ENCODE results near the gene LRIG3. TPM values are rescaled to one million over a fixed set of nuclear protein-coding genes. Genes with fewer than 3 reads are reported as not detected.

The LRIG3 gene
- total RNA-seq, 4 donors from 2014 or later, result 43.0 to 115 (median 107) TPM

DNA sequence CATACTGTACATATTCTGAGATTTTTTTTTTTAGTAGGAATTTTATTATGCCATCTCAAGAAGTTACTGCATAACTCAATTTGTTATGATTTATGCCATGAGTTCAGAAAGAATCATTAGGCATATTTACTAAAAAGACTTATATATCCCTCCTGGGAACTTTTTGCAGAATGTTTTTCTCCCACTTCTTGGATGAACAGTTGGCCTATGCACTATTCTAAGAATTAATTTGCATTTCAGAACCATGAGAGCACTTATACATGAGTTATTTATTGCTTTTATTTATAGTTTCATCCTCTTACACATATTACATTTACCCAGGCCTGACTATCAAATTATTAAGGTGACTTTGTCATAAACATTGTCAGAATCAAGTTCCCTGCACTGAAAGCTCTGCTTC is 6.3 kb upstream of the LRIG3 start:
- in situ Hi-C loops (cut with MboI; ENCODE audit: low pct_ligation_motif_present in 1 of 4, low pct_unique_long_range_greater_than_20kb in 1 of 4, low sequenced_read_pairs in 3 of 4), result no loop called here

DNA sequence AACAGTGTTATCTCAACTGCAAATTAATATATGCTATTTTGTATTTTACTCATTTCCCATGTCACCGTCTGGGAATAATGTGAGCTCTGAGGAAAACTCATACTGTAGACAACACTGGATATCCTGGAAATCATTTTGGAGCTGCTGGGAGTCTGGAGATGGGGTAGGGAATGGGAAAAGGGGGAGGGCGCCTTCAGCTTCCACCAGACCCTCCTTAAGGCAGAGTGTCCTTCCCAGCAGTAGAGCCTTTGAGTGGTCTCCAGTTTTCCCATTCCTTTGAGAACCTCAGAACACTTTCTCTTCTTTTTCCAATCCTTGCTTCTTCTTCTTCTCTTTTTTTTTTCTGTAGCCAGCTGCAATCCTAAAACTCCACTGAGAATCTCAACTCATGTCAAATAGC is 5.4 kb upstream of the LRIG3 start:
- no peaks in the 10 kb centered on the region for H3K36me3 ChIP-seq

More for the DNA sequence above, 6.3 kb upstream of the LRIG3 start:
- H3K9me3 ChIP-seq, result no peaks in the 10 kb centered on the region
- intact Hi-C loops (cut with DNase I; ENCODE audit: low total_unique reads), result no loop called here
- TF ChIP-seq POLR2A (IDR thresholded peaks at IDR 0.05), result no peak
- TF ChIP-seq, protein P1, sequence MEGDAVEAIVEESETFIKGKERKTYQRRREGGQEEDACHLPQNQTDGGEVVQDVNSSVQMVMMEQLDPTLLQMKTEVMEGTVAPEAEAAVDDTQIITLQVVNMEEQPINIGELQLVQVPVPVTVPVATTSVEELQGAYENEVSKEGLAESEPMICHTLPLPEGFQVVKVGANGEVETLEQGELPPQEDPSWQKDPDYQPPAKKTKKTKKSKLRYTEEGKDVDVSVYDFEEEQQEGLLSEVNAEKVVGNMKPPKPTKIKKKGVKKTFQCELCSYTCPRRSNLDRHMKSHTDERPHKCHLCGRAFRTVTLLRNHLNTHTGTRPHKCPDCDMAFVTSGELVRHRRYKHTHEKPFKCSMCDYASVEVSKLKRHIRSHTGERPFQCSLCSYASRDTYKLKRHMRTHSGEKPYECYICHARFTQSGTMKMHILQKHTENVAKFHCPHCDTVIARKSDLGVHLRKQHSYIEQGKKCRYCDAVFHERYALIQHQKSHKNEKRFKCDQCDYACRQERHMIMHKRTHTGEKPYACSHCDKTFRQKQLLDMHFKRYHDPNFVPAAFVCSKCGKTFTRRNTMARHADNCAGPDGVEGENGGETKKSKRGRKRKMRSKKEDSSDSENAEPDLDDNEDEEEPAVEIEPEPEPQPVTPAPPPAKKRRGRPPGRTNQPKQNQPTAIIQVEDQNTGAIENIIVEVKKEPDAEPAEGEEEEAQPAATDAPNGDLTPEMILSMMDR (IDR thresholded peaks at IDR 0.05), result no peak
- no peaks in the 10 kb centered on the region for H3K27me3 ChIP-seq
- no peak overlapping the region for H3K4me3 ChIP-seq
- H3K4me1 ChIP-seq, result peaks cover 0 to 48% (median 18%) of the 10 kb centered on the region in 4 donors
- H3K36me3 ChIP-seq, result no peaks in the 10 kb centered on the region
- H3K27ac ChIP-seq, result peak overlapping the region in 3 of 4 donors; percentile 64 to 78 (median 78)
- DNase-seq, result no peak

DNA sequence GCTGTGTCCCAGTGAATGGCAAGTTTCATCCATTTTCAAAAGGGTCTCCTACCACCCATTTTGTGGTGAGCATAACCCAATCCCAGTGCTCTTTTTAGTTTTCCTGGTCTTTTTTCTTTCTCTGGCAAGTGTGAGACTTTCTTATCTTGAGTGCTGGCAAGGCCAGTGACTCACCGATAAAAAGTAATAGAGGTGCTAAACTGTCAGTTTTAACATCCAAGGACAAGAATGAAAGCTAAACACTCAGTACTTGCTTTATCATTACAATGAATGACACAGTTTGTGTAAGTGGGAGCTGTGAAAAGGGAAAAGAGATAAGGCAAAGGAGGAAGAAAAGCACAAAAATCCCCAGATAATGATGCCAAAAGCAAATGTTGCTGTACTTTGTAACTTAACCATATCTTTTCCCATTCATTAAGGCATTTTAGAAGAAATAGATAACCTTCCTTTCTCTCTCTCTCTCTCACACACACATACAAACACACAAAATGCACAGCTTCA is 4.9 kb upstream of the LRIG3 start:
- peaks cover 0 to 56% (median 25%) of the 10 kb centered on the region in 4 donors for H3K4me1 ChIP-seq
- no peak for DNase-seq
- peaks cover under 1% of the 10 kb centered on the region for H3K27me3 ChIP-seq
- peak overlapping the region; percentile 64 to 78 (median 76) for H3K27ac ChIP-seq
- H3K36me3 ChIP-seq, result no peaks in the 10 kb centered on the region
- intact Hi-C loops (cut with DNase I; ENCODE audit: low total_unique reads) (no loop called here), in situ Hi-C loops (cut with MboI; ENCODE audit: low pct_ligation_motif_present in 1 of 4, low pct_unique_long_range_greater_than_20kb in 1 of 4, low sequenced_read_pairs in 3 of 4) (no loop called here)
- no peak overlapping the region for H3K4me3 ChIP-seq
- WGBS, 2 donors (ENCODE audit: low coverage in 1 of 2), result 3 to 10% methylated on average over 1 of the region's 1 CpG
- TF ChIP-seq EP300 (IDR thresholded peaks at IDR 0.05; ENCODE audit: low read depth) (no peak), POLR2AphosphoS5 (IDR thresholded peaks at IDR 0.05) (peak in 2 of 3 donors; percentile 50 to 56)
- H3K9me3 ChIP-seq, result no peaks in the 10 kb centered on the region

More for the DNA sequence above, 5.4 kb upstream of the LRIG3 start:
- peak overlapping the region; percentile 64 to 78 (median 76) for H3K27ac ChIP-seq
- DNase-seq, result no peak
- 41 to 53% methylated on average over 2 of the region's 2 CpGs for WGBS, 2 donors (ENCODE audit: low coverage in 1 of 2)
- in situ Hi-C loops (cut with MboI; ENCODE audit: low pct_ligation_motif_present in 1 of 4, low pct_unique_long_range_greater_than_20kb in 1 of 4, low sequenced_read_pairs in 3 of 4) (no loop called here), intact Hi-C loops (cut with DNase I; ENCODE audit: low total_unique reads) (no loop called here)
- no peaks in the 10 kb centered on the region for H3K9me3 ChIP-seq
- no peaks in the 10 kb centered on the region for H3K27me3 ChIP-seq
- peaks cover 0 to 55% (median 23%) of the 10 kb centered on the region in 4 donors for H3K4me1 ChIP-seq
- H3K4me3 ChIP-seq, result no peak overlapping the region
- no peak for TF ChIP-seq POLR2AphosphoS5 (IDR thresholded peaks at IDR 0.05)
- TF ChIP-seq, protein P1 (IDR thresholded peaks at IDR 0.05), result no peak
- TF ChIP-seq EP300 (IDR thresholded peaks at IDR 0.05; ENCODE audit: low read depth), result no peak
- no peak for TF ChIP-seq POLR2A (IDR thresholded peaks at IDR 0.05)

DNA sequence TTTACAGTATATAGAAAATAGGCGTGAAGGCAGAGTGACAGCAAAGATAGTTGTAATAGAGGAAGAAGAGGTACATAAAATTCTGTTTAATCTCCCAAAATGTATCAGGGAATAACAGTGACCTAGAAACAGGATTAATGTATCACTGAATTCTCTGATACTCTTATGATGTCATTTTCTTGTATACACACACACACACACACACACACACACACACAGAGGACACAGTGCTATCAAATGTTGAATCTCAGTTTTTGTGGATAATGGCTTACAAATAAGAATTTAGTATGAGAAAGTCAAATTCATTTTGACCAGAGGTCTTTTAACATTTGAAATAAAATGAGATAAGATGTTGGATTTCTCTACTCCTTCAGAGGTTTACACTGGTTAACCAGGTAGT is 4.3 kb upstream of the LRIG3 start:
- DNase-seq, result no peak
- Histone ChIP-seq H3K27ac (peak overlapping the region; percentile 64 to 78 (median 76)), H3K4me1 (peaks cover 0 to 56% (median 25%) of the 10 kb centered on the region in 4 donors), H3K36me3 (no peaks in the 10 kb centered on the region), H3K27me3 (peaks cover 5% of the 10 kb centered on the region), H3K9me3 (no peaks in the 10 kb centered on the region), H3K4me3 (no peak overlapping the region)
- intact Hi-C loops (cut with DNase I; ENCODE audit: low total_unique reads) (no loop called here), in situ Hi-C loops (cut with MboI; ENCODE audit: low pct_ligation_motif_present in 1 of 4, low pct_unique_long_range_greater_than_20kb in 1 of 4, low sequenced_read_pairs in 3 of 4) (loop anchor here in 2 of 4 donors (25.0 kb wide), 2 partner anchors 163 to 387 kb away; no protein-coding TSS in a partner anchor)
- TF ChIP-seq POLR2A (IDR thresholded peaks at IDR 0.05) (no peak), POLR2AphosphoS5 (IDR thresholded peaks at IDR 0.05) (no peak), EP300 (IDR thresholded peaks at IDR 0.05; ENCODE audit: low read depth) (no peak)
- TF ChIP-seq, protein P1 (IDR thresholded peaks at IDR 0.05), result no peak
- WGBS, 2 donors (ENCODE audit: low coverage in 1 of 2), result 75 to 80% methylated on average over 1 of the region's 1 CpG

DNA sequence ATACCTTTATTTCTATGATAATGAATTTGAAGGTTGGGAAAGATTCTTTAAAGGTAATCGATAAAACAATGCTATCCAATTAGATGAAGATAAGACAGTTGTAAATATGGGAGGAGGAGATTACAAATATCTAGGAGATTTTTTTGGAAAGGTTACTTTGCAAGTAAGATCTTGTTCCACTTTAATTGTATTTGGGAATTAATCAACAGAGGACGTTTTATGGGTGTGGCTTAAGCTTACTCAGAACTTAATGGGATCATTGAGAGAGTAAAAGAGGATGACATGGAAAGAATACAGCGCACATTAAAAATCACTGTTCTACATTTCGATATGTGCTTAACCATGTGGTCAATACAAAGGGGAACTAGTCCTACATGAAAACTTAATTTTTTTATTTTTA is 3.5 kb upstream of the LRIG3 start:
- H3K36me3 ChIP-seq, result no peaks in the 10 kb centered on the region
- no peak overlapping the region for H3K4me3 ChIP-seq
- peaks cover 0 to 56% (median 24%) of the 10 kb centered on the region in 4 donors for H3K4me1 ChIP-seq
- TF ChIP-seq EP300 (IDR thresholded peaks at IDR 0.05; ENCODE audit: low read depth) (no peak), POLR2AphosphoS5 (IDR thresholded peaks at IDR 0.05) (no peak), POLR2A (IDR thresholded peaks at IDR 0.05) (no peak)
- TF ChIP-seq, protein P1 (IDR thresholded peaks at IDR 0.05), result no peak
- DNase-seq, result no peak
- in situ Hi-C loops (cut with MboI; ENCODE audit: low pct_ligation_motif_present in 1 of 4, low pct_unique_long_range_greater_than_20kb in 1 of 4, low sequenced_read_pairs in 3 of 4) (loop anchor here in 2 of 4 donors (25.0 kb wide), 2 partner anchors 164 to 386 kb away; no protein-coding TSS in a partner anchor), intact Hi-C loops (cut with DNase I; ENCODE audit: low total_unique reads) (no loop called here)
- H3K27ac ChIP-seq, result peak overlapping the region in 3 of 4 donors; percentile 73 to 78 (median 78)
- no peaks in the 10 kb centered on the region for H3K9me3 ChIP-seq
- H3K27me3 ChIP-seq, result peaks cover 5% of the 10 kb centered on the region
- 56 to 74% methylated on average over 4 of the region's 4 CpGs for WGBS, 2 donors (ENCODE audit: low coverage in 1 of 2)

Measured in transverse colon (tissue), 4 donors.